ENCODE measurements around the gene TNIP3. TPM values are rescaled to one million over a fixed set of nuclear protein-coding genes. Genes with fewer than 3 reads are reported as not detected.

The TNIP3 gene
- total and polyA plus RNA-seq, 9 of the 15 experiments (the other 6 are each of a cell fraction or from before 2014, with no cell fraction given): 0.14 TPM; not detected in 8

DNA sequence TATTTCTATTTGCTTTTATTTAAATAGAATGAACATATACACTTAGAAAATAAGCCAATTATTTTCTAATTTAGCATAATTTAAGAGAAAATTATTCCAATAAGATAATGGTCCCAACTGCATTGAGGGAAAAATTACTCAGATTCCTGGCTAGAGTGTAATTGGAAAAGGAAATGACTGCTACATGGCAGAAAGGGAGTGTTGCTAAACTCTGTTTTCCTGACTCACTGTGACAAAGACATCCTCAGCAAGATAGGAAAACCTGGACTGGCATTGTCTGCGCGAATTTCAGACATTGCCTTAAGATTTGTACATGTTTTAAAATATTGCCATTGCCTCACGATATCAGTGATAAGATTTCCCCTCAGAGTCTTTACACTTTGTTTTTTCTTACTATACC, 8.2 kb downstream of the TNIP3 start:
- in situ Hi-C loops (cut with MboI): no loop called here

More for the DNA sequence above, 8.2 kb downstream of the TNIP3 start:
- H3K4me2 ChIP-seq (ENCODE audit: insufficient read depth, low read length): no peak overlapping the region
- DNase-seq (ENCODE audit: extremely low read depth in 1 of 4, low spot score in 3 of 4) (peak in 2 of 4 experiments; percentile 4), ATAC-seq (no peak), FAIRE-seq (peak; percentile 29)
- no peaks in the 10 kb centered on the region for H3K9me1 ChIP-seq (ENCODE audit: control insufficient read depth, insufficient read depth, low read length)
- TF ChIP-seq ELF4 (CRISPR knock-in tag; IDR thresholded peaks at IDR 0.05): no peak
- TF ChIP-seq NFE2 (IDR thresholded peaks at IDR 0.05; ENCODE audit: low read depth): 0 out of 2 replicates have a peak, but pooled peaks have one; percentile 27
- no peak for TF ChIP-seq JUND (IDR thresholded peaks at IDR 0.05; ENCODE audit: borderline replicate concordance, low read depth, low read length)
- TF ChIP-seq JUND (tag; IDR thresholded peaks at IDR 0.05; ENCODE audit: borderline replicate concordance, low read depth, low read length): peak; percentile 32; the same call in 1 of the 3 replicates
- peak; percentile 51 for TF ChIP-seq ETV1 (tag; conservative IDR thresholded peaks at IDR 0.05; ENCODE audit: low read depth)
- TF ChIP-seq, protein P1, sequence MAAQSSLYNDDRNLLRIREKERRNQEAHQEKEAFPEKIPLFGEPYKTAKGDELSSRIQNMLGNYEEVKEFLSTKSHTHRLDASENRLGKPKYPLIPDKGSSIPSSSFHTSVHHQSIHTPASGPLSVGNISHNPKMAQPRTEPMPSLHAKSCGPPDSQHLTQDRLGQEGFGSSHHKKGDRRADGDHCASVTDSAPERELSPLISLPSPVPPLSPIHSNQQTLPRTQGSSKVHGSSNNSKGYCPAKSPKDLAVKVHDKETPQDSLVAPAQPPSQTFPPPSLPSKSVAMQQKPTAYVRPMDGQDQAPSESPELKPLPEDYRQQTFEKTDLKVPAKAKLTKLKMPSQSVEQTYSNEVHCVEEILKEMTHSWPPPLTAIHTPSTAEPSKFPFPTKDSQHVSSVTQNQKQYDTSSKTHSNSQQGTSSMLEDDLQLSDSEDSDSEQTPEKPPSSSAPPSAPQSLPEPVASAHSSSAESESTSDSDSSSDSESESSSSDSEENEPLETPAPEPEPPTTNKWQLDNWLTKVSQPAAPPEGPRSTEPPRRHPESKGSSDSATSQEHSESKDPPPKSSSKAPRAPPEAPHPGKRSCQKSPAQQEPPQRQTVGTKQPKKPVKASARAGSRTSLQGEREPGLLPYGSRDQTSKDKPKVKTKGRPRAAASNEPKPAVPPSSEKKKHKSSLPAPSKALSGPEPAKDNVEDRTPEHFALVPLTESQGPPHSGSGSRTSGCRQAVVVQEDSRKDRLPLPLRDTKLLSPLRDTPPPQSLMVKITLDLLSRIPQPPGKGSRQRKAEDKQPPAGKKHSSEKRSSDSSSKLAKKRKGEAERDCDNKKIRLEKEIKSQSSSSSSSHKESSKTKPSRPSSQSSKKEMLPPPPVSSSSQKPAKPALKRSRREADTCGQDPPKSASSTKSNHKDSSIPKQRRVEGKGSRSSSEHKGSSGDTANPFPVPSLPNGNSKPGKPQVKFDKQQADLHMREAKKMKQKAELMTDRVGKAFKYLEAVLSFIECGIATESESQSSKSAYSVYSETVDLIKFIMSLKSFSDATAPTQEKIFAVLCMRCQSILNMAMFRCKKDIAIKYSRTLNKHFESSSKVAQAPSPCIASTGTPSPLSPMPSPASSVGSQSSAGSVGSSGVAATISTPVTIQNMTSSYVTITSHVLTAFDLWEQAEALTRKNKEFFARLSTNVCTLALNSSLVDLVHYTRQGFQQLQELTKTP (IDR thresholded peaks at IDR 0.05; ENCODE audit: low read depth in 1 of 2, partially characterized antibody in 2 of 2): no peak
- peak; percentile 23; the same call in 1 of the 2 replicates for TF ChIP-seq MAFG (tag; conservative IDR thresholded peaks at IDR 0.05)
- TF ChIP-seq NCOA2 (IDR thresholded peaks at IDR 0.05; ENCODE audit: partially characterized antibody in 2 of 2): peak in 1 of 2 experiments; percentile 84
- H3K79me2 ChIP-seq (ENCODE audit: control insufficient read depth, insufficient read depth, low read length): no peaks in the 10 kb centered on the region
- 0% methylated on average over 3 of the region's 3 CpGs for WGBS (ENCODE audit: insufficient coverage, low coverage, missing lambda C conversion rate)
- H3K27me3 ChIP-seq (ENCODE audit: control insufficient read depth in 2 of 2, insufficient read depth in 2 of 2, low read length in 2 of 2): no peaks in the 10 kb centered on the region
- ChIA-PET POLR2A (no interaction called here), CTCF (ENCODE audit: low intra/inter-chr PET ratio) (no interaction called here)
- BruUV-seq (replicated peaks): no TSS peak
- H3K27ac ChIP-seq (ENCODE audit: extremely low read depth, low read depth, low read length): no peak overlapping the region
- no peaks in the 10 kb centered on the region for H3K9me3 ChIP-seq (replicated peaks; ENCODE audit: control insufficient read depth, insufficient read depth, low read depth, low read length)
- no peak overlapping the region for H2AFZ ChIP-seq (ENCODE audit: low read depth, low read length)
- no peaks in the 10 kb centered on the region for H4K20me1 ChIP-seq (replicated peaks; ENCODE audit: control insufficient read depth, insufficient read depth, low read length)
- intact Hi-C loops (cut with micrococcal nuclease): no loop called here
- no peaks in the 10 kb centered on the region for H3K36me3 ChIP-seq (ENCODE audit: control insufficient read depth, insufficient read depth, low read length)
- no peak overlapping the region for H3K9ac ChIP-seq (ENCODE audit: insufficient read depth in 1 of 2, low read depth in 2 of 2, low read length in 2 of 2)
- H3K4me1 ChIP-seq (replicated peaks in 1 of 2; ENCODE audit: control insufficient read depth in 2 of 2, insufficient read depth in 2 of 2, low read length in 2 of 2): peaks cover 0 to 3% of the 10 kb centered on the region in 2 experiments; a peak in 1 of 5 replicates
- H3K4me3 ChIP-seq: no peak overlapping the region

Measured in K562 (cell line).